Thyroid gland (tissue), 4 donors: Measurements from ENCODE around the gene SLC9A4. TPM values are rescaled to one million over a fixed set of nuclear protein-coding genes. Genes with fewer than 3 reads are reported as not detected.
"Not testable (repeated sequence)": the region's sequence is repeated elsewhere in the genome, so short reads cannot be mapped to it uniquely, and the experiment has no call there.

Source experiments
- DNase-seq, 2 donors: peaks; one replicate each; pipeline ENCODE4 v3.0.0-alpha.2; 2019
- H3K27ac ChIP-seq, 3 donors: fragments of 200-600 bp; sonication (generic); 1 replicate in 2 of 3; 2 replicates in 1 of 3; pipeline ENCODE4 v1.5.1; 2016 to 2019; ENCODE audit warnings: mild to moderate bottlenecking in 1 of 3, moderate library complexity in 1 of 3
- H3K27me3 ChIP-seq: fragments of 200-600 bp; sonication (generic); one replicate; pipeline ENCODE4 v1.5.1; 2019
- H3K36me3 ChIP-seq, 2 donors: fragments of 200-600 bp; sonication (generic); one replicate each; pipeline ENCODE4 v1.5.1; 2016 to 2019
- H3K4me1 ChIP-seq, 2 donors: fragments of 200-600 bp; sonication (generic); one replicate each; pipeline ENCODE4 v1.5.1; 2017 to 2019
- H3K4me3 ChIP-seq, 3 donors: fragments of 200-600 bp; sonication (generic); replicated peaks in 1 of 3; 1 replicate in 2 of 3; 2 replicates in 1 of 3; pipeline ENCODE4 v1.5.1; 2016; ENCODE audit warnings: mild to moderate bottlenecking in 1 of 3
- H3K9me3 ChIP-seq: fragments of 200-600 bp; sonication (generic); one replicate; pipeline ENCODE4 v1.5.1; 2017
- POLR2A ChIP-seq, 2 donors: fragments of 450-650 bp; IDR thresholded peaks; one replicate each; pipeline ENCODE4 v1.6.1; 2017; ENCODE audit warnings: antibody characterized with exemption in 2 of 2, mild to moderate bottlenecking in 2 of 2, moderate library complexity in 1 of 2
- WGBS, 2 donors: methylation state at CpG; one replicate each; pipeline ENCODE4 v1.1.5; 2017; 5-methylcytosine and 5-hydroxymethylcytosine counted together
- intact Hi-C: fragments of 100-400 bp; cut with DNase I; formaldehyde crosslinking; loops from one replicate; pipeline ENCODE4 v1.15.1; 2023
- total RNA-seq, 4 donors: library from RNA; depleted of rRNA; stranded (reverse); fragments of >200 nt; gene quantifications; one replicate each; pipeline ENCODE4 v1.2.3, GENCODE V29; 2016
- TF ChIP-seq, protein P1 (sequence below), 6 experiments: fragments of 200-600 bp in 3 of 6; fragments of 450-650 bp in 3 of 6; sonication (generic) in 3 of 6; IDR thresholded peaks; one replicate each; pipeline ENCODE4 v1.5.1; 2016 to 2019; ENCODE audit warnings: antibody characterized with exemption in 6 of 6, mild to moderate bottlenecking in 2 of 6, inconsistent platforms in 1 of 6, moderate library complexity in 1 of 6

SLC9A4 gene
- total RNA-seq, 4 donors from 2014 or later = not detected

DNA sequence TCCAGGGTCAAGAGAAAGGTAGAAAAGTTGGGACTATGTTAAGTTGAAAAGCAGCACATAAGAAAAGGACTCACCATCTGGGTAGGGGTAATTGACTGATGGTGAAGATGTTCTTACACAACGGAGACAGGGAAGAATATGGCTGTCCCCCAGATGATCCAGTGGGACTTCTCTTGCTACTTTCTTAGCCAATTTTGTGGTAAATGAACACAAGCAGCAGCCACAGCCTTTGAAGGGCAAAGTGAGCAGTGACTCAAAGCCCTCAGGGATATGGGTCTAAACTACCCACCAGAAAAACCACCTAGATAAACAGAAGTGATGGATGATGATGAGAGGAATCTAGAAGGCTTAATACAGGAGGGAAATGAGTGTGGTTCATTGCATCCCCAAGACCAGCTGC, 80.6 kb downstream of the SLC9A4 start:
- no peaks in the 10 kb centered on the region for H3K9me3 ChIP-seq
- no peak for DNase-seq
- TF ChIP-seq, protein P1, sequence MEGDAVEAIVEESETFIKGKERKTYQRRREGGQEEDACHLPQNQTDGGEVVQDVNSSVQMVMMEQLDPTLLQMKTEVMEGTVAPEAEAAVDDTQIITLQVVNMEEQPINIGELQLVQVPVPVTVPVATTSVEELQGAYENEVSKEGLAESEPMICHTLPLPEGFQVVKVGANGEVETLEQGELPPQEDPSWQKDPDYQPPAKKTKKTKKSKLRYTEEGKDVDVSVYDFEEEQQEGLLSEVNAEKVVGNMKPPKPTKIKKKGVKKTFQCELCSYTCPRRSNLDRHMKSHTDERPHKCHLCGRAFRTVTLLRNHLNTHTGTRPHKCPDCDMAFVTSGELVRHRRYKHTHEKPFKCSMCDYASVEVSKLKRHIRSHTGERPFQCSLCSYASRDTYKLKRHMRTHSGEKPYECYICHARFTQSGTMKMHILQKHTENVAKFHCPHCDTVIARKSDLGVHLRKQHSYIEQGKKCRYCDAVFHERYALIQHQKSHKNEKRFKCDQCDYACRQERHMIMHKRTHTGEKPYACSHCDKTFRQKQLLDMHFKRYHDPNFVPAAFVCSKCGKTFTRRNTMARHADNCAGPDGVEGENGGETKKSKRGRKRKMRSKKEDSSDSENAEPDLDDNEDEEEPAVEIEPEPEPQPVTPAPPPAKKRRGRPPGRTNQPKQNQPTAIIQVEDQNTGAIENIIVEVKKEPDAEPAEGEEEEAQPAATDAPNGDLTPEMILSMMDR (IDR thresholded peaks at IDR 0.05) = no peak
- TF ChIP-seq POLR2A (IDR thresholded peaks at IDR 0.05) = no peak
- WGBS, 2 donors = 0 to 4% methylated on average over 1 of the region's 1 CpG
- H3K27me3 ChIP-seq = no peaks in the 10 kb centered on the region
- H3K36me3 ChIP-seq = no peaks in the 10 kb centered on the region
- intact Hi-C loops = no loop called here
- no peak overlapping the region for H3K4me3 ChIP-seq
- no peak overlapping the region for H3K27ac ChIP-seq
- H3K4me1 ChIP-seq = no peaks in the 10 kb centered on the region

DNA sequence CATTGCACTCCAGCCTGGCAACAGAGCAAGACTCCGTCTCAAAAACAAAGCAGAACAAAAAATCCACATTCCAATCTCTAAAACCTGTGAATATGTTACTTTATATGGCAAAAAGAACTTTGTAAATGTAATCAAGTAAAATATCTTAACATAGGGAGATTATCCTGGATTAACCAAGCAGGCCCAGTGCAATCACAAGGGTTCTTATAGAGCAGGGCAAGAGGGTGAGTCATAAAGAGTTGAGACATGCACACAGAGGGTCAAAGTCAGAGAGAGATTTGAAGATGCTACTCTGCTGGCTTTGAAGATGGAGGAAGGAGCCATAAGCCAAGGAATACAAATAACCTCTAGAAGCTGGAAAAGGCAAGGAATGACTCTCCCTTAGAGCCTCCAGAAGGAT, 85.4 kb downstream of the SLC9A4 start:
- Histone ChIP-seq H3K4me3 (no peak overlapping the region), H3K9me3 (no peaks in the 10 kb centered on the region), H3K4me1 (no peaks in the 10 kb centered on the region), H3K27me3 (no peaks in the 10 kb centered on the region), H3K36me3 (no peaks in the 10 kb centered on the region), H3K27ac (no peak overlapping the region)
- no peak for DNase-seq
- TF ChIP-seq, protein P1 (IDR thresholded peaks at IDR 0.05) = no peak
- TF ChIP-seq POLR2A (IDR thresholded peaks at IDR 0.05) = no peak
- intact Hi-C loops = no loop called here
- 93 to 97% methylated on average over 1 of the region's 1 CpG for WGBS, 2 donors

DNA sequence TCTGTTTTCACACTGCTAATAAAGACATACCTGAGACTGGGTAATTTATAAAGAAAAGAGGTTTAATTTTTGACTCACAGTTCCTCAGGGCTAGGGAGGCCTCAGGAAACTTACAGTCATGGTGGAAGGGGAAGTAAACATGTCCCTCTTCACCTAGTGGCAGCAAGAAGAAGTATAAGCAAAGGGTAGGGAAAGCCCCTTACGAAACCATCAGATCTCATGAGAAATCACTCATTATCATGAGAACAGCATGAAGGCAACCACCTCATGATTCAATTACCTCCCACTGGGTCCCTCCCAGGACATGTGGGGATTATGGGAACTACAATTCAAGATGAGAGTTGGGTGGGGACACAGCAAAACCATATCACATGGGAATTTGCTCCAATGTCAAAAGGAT, 89.5 kb downstream of the SLC9A4 start:
- DNase-seq, intact Hi-C loops, H3K36me3 ChIP-seq, H3K4me3 ChIP-seq, H3K27ac ChIP-seq, H3K9me3 ChIP-seq, H3K4me1 ChIP-seq, H3K27me3 ChIP-seq: not testable (repeated sequence)
- WGBS, 2 donors = 74 to 96% methylated on average over 1 of the region's 1 CpG

GRCh38 chr2:102575888-102576287, 102.9 kb downstream of the SLC9A4 start:
- H3K4me1 ChIP-seq = no peaks in the 10 kb centered on the region

GRCh38 chr2:102578376-102578775, 105.3 kb downstream of the SLC9A4 start:
- 92 to 94% methylated on average over 2 of the region's 2 CpGs for WGBS, 2 donors
- Histone ChIP-seq H3K27me3 (no peaks in the 10 kb centered on the region), H3K4me3 (no peak overlapping the region), H3K36me3 (no peaks in the 10 kb centered on the region), H3K4me1 (no peaks in the 10 kb centered on the region), H3K27ac (no peak overlapping the region), H3K9me3 (no peaks in the 10 kb centered on the region)
- TF ChIP-seq POLR2A (IDR thresholded peaks at IDR 0.05) = no peak
- TF ChIP-seq, protein P1 (IDR thresholded peaks at IDR 0.05) = no peak
- intact Hi-C loops = no loop called here
- DNase-seq = no peak

More at GRCh38 chr2:102575888-102576287, 102.9 kb downstream of the SLC9A4 start:
- intact Hi-C loops = no loop called here
- WGBS, 2 donors = 96% methylated on average over 1 of the region's 1 CpG
- no peaks in the 10 kb centered on the region for H3K9me3 ChIP-seq
- H3K27me3 ChIP-seq = no peaks in the 10 kb centered on the region
- TF ChIP-seq, protein P1 (IDR thresholded peaks at IDR 0.05) = no peak
- TF ChIP-seq POLR2A (IDR thresholded peaks at IDR 0.05) = no peak
- no peaks in the 10 kb centered on the region for H3K36me3 ChIP-seq
- DNase-seq = no peak
- no peak overlapping the region for H3K4me3 ChIP-seq
- no peak overlapping the region for H3K27ac ChIP-seq

GRCh38 chr2:102581911-102582310, 108.9 kb downstream of the SLC9A4 start:
- no peak for DNase-seq
- intact Hi-C loops = no loop called here
- Histone ChIP-seq H3K4me3 (no peak overlapping the region), H3K9me3 (no peaks in the 10 kb centered on the region), H3K36me3 (no peaks in the 10 kb centered on the region), H3K27me3 (no peaks in the 10 kb centered on the region), H3K27ac (no peak overlapping the region), H3K4me1 (no peaks in the 10 kb centered on the region)
- TF ChIP-seq, protein P1 (IDR thresholded peaks at IDR 0.05) = no peak
- TF ChIP-seq POLR2A (IDR thresholded peaks at IDR 0.05) = no peak
